Superior temporal gyrus (tissue), 1 donor: Measurements from ENCODE around the gene HGF.

Source experiments
- DNase-seq: peaks from one replicate; pipeline ENCODE4 v3.0.0-alpha.2; 2016; ENCODE audit errors: extremely low spot score

HGF gene

DNA sequence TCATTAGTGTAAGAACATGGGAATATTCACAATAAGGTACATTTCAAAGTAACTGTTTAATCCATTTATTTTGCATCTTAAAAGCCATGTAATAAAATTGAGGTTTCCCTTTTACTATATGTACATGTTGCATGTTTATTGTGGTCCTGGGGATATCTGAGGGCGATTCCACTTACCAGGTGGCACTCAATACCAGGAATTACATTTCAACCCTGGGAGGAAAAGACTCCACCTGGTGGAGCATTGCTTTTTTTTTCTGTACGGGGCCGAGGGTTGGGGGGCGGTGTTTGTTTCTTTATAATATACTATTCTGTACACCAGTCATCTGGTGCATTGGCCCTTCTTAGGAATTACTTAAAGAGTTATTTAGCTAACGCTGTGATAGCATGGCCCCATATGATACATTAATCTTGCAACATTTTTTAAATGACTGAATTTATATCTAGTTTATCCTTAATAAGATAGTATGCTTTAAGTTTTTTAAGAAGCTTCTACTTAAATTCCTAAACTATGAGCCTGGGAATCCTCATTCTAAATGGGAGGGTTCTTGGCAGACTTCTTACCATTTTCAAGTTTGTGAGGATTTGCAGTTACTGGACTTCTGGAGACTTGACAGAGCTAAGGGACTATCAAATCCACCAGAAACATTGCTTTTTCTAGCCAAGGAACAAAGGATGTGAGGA lies 7.2 kb upstream of the HGF start:
- DNase-seq: no peak

DNA sequence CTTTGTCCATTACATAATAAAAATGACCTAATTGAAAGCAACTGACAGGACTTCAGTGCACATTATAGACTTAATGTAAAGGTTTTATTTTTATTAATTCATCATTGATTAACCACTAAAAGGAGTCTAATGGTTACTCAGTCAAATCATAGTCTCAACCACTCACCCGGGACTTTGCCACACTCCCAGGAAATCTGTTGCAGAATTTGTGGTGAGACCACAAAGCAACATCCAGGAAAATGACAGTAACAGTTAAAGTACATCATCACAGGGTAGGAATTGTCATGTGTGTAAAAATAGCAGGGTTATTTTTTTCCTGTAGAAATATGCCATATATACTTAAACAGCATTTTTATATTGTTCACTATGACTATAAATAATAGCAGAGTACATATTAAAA lies 6.3 kb upstream of the HGF start:
- no peak for DNase-seq

DNA sequence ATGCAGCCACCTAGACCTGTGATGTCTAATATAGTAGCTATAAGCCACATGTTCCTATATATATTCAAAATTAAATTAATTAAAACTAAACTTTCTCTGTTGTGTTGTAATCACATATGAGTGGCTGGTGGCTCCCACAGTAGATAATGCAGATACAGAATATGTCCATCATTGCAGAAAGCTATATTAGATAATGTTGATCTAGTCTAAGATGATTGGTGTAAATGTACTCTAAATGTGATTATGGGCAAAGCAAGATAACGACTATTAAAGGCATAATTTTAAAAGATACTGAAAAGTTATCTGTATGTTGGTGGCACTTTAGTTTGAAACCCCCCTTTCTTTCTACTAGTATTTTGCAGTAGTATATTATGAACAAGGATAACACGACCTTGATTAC lies 5.7 kb upstream of the HGF start:
- DNase-seq: no peak

DNA sequence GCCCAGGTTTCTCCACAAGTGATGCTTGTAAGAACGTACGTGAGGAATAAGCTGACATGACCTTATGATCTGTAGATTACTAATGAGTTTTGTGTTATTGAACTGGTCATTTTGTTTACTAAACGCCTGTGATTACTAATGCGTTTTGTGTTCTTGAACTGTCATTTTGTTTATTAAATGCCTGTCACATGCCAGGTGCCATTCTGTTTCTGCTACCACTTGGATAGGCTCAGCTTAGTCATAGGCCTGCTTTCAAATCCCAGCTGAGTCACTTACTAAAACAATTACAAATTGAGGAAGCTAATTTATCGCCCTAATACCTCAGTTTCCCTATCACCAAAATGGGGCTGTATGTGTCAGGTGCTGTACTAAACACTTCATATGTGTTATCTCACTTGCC lies 4.7 kb upstream of the HGF start:
- DNase-seq: no peak

- no peak for DNase-seq
These were observed 929 bp upstream of the HGF start for GRCh38 chr7:81770728-81771223.

DNA sequence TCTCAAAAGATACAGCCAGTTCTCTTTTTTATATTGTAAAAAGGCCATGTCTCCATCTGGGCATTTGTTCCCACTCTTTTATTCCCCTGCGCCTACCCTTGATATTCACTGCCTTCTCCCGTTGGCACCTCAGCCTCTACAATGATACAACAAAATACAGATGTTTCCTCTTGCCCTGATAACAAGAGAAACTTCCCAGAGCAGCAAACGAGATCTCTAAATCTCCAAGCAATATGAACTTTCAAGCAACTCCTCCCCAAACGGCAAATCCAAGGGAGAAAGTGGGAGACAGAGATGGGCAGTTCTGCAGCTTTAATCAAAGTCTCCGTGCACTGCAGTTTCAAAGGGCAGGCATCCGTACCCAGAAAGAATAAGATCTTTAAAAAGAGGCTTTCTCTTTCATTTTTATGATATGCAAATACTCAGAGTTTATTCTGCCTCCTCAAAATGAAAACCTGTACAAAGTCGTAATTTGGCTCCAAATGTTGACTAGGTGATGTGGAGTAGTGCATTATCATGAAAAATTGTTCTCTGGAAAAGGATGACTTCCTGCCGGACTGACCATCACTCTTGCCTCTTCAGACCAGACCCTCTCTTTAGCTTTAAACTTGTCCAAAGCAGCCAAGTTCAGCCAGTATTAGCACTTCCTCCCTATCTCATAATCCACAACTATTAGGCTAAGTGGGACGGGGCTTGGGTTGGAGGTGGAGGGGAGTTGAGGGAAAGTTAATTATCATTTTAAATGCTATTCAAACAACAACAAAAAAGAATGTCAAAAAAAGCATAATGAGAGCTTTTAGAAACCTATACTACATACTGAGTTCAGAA lies 682 bp downstream of the HGF start:
- no peak for DNase-seq

DNA sequence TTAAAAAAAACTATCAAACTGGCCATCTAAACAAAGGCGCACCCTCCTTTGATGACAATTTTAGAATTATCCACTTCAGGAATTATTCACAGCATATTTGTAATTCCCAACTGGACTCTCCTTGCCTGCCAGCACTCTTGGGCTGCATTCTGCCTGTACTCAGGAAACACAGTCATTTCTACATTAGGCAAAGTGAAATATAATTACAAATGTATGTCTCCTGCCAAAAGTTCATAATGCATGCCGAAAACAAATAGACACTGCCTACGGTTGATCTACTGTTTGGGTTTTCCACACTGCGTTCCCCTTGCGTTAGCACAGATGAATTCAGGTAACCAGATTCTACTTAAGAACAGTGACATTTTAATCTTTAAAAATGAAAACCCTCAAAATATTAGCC lies 1.9 kb downstream of the HGF start:
- no peak for DNase-seq

- DNase-seq: no peak
These were observed 8.0 kb downstream of the HGF start for GRCh38 chr7:81761821-81762220.

GRCh38 chr7:81761031-81761430 lies 8.8 kb downstream of the HGF start:
- DNase-seq: no peak

DNA sequence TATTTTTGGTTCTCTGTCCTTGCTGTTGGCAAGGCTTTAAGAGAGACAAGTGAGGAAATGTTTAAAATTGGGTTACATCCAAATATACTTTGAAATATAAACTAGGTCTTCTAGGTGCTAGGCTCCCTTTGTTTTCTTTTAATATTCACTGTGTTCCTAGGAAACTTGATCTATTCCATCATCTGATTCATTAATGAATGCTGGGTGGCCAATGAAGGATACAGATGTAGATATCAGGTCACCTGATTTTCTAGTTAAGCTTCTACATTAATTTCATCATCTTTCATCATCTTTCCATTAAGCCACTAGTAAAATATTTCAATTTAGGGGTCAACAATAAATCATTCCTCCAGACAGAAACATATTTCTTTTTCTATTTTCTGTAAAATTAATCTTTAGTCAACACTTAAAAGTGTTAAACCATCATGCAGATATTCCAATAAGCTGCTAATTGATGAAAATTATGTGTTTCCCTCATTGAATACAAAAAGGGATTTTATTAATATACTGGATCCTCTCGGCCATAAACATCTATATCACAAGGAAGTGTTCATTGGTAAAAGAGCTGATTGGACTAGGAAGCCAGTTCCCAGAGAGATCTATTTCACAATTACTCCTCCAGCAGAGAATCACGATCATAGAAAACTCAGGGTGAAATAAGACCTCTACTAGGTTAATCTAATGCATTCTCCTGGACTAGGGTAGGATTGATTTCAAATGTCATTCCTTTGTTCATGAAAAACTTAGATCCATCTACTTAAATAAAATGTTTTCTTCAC lies 14.7 kb downstream of the HGF start:
- DNase-seq: no peak

GRCh38 chr7:81753392-81753791 lies 16.5 kb downstream of the HGF start:
- DNase-seq: no peak

DNA sequence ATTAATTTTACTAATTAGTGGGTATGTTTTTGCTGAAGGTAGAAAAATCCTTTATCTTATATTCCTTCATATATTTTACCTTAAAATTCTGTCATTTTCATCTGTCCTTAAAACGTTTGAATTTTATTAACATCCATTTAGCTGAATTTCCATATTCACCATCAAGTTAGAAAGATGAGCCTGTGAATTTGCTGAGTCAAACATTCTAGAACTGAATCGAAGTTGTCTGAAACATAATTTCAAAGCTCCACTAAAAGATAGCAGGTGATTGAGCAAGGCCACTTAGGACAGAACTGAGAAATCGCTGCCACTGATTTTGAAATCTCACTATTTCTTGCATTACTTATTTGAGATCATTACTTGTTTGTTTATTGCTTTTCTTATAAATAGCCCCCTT lies 17.5 kb downstream of the HGF start:
- DNase-seq: no peak

GRCh38 chr7:81751619-81752317 lies 18.1 kb downstream of the HGF start:
- no peak for DNase-seq

DNA sequence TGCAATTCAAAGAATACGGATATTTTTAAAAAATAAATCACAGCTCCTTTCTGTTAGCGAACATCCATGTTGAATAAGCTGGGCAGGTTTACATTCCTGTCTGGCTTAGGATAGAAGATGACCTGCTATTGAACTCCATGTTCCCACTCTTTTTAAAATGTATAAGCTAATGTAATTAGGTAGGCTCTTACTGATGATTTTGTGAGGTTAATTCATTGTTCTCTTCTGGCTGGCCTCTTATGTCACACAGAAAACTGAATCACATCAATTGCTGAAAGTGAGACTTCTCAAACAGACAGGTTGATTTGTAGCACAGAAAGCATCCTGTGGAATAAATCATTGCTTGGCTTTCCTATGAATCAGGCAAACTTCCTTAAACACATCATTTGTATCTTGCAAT lies 24.2 kb downstream of the HGF start:
- no peak for DNase-seq

DNA sequence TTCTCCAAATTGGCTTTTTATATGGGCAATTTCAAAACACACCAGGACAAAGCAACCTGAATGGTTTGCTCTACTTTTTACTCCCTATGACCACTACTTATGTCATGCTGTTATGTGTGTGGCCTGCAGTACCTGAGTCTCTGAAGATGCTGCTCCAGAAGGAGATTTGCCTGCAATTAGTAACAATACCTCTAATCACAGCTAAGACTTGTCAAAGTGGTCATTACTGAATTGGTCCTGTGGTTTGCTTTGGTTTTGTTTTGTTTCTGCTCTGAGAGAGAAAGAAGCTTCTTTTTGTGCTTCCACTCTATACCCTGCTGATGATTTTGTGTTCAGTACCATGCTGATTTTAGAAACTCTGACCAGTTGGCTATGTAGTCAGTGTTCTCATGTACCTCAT lies 25.5 kb downstream of the HGF start:
- DNase-seq: no peak

DNA sequence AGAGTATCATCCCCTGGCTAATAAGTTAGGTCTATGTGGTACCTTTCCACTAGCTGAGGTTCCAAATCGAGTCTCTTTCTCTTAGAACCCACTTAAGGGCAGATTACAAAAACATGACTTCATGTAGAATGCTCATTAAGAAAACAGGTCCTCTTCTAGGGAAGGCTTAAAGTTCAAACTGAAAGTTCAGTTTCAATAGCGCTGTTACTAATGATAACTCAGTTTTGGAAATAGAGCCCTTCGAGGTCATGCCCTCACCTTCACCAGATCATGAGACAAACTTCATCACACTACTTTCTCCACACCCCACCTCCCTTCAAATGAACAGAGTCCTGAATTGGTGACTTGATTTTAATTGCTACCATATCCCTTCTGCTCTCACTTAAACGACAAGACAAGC lies 26.2 kb downstream of the HGF start:
- no peak for DNase-seq

GRCh38 chr7:81743201-81743600 lies 26.6 kb downstream of the HGF start:
- DNase-seq: no peak

DNA sequence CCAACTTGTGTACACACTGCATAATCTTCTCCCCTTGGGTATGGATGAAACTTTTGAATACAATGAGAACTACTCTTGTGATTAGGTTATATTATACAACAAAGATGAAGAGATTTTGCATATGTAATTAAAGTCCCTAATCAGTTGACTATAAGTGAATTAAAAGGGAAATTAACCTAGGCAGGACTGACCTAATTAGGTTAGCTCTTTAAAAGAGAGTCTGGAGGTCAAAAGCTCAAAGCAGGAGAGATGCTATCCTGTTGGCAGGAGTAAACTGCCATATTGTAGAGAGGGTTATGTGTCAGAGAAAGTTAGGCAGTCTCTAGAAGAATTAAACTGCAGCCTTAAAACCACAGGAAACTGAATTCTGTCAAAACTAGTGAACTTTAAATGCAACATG lies 29.4 kb downstream of the HGF start:
- no peak for DNase-seq

GRCh38 chr7:81736091-81736490 lies 33.8 kb downstream of the HGF start:
- DNase-seq: no peak

DNA sequence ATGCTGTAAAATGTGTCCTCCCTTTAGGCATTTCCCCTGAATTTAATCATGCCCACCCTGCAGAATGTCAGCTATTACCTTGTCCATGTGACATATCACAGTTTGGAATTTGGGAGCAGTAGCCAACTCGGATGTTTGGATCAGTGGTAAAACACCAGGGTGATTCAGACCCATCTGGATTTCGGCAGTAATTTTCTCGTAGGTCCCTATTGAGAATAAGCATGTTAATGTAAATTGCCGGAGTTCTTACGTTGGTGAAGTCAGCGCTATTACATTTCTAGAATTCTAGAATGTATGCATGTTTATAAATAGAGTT lies 44.1 kb downstream of the HGF start:
- DNase-seq: no peak

GRCh38 chr7:81725003-81725811 lies 44.6 kb downstream of the HGF start:
- DNase-seq: no peak
